NCI-H510A (cell line): ENCODE results near the gene EEF2.
"Not testable (repeated sequence)": the region's sequence is repeated elsewhere in the genome, so short reads cannot be mapped to it uniquely, and the experiment has no call there.

ENCODE experiments used
- DNase-seq: peaks from one replicate; lab custom pipeline; 2025; lab: John Stamatoyannopoulos, UW

Gene EEF2

DNA sequence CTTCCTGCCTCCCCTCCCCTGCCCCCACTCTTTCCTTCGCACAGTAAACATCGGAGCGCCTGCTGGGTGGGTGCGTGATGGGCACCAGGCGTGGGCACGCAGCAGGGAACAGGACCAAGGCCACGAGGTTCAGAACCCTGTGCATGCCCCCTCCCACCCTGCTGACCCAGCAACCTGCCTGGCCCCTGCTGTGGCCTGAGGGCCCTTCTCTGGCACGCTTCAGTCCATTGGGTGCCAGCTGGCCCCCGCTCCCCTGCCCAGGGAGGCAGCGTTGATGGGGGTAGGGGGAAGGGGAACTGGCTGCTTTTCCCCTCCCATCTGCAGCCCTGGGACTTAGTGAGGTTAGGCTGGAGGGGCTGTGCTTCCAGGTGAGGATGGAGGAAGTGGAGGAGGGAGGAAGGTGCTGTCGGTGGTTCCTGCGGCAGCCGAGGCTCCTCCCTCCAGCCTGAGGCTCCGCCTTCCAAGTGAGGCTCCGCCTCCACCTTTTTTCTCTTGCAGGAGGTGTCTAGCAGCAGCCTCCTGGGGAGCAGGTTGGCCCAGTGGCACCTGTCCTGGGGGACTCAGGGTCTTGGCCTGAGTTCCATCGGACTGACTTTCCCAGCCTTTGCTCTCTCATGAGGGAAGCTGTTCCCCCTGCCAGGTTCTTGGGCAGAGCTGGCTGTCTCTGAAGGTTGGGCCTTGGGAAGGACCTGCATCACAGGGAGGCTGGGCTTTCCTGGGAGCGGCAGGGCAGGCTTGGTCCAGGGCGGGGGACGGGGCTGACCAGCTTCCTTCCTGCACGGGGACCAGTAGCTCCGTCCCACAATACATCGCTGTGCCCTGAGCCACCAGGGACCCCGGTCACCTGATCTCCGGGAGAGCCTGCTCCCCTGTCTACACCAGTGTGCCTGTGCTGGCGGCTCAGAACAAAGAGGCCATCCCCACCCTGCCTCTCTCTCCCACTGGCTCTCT lies 29.6 kb upstream of the EEF2 start:
- no peak for DNase-seq

DNA sequence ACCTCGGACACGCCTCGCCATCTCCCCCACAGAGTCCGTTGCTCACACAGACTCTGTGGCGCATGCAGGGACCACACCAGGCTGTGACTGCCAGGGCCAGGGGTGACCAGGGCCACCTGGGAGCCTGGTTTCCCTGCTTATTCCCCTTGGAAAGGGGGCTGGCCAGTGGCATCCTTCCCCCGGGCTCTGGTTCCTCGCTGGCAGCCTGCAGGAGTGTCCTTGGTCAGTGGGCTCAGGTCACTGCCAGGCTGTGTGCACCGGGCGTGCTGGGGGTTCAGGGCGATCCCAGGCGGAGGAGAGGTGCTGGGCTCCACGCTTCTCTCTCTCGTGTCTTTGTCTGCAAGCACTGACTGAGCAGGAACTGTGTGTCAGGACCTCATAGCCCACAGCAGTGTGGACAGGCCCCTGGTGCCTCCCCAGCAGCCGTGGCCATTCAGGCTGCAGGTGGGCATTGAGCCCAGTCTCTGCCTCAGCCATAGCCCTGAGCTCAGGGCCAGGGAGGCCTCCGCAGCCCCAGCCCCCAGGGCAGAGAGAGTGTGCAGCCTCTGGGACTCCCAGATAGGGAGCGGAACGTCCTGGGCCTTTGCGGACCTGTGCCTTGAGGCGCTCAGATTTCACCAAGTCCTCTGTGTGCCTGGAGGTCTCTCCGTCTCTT lies 28.8 kb upstream of the EEF2 start:
- DNase-seq = no peak

DNA sequence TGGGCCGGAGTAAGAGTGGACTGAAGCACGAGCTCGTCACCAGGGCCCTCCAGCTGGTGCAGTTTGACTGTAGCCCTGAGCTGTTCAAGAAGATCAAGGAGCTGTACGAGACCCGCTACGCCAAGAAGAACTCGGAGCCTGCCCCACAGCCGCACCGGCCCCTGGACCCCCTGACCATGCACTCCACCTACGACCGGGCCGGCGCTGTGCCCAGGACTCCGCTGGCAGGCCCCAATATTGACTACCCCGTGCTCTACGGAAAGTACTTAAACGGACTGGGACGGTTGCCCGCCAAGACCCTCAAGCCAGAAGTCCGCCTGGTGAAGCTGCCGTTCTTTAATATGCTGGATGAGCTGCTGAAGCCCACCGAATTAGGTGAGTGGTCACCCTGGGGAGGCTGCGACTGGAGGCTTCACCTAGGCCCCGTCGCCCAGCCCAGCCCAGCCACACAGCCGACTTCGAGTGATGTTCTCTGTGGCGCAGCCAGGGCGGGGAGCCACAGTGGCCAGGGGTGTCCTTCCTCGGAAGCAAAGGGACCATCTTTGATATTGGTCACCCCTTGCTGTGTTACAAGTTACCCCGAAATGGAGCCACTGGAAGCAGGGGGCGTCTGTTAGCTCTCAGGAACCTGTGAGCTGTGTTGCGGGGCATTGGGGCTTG lies 27.8 kb upstream of the EEF2 start:
- DNase-seq = no peak

DNA sequence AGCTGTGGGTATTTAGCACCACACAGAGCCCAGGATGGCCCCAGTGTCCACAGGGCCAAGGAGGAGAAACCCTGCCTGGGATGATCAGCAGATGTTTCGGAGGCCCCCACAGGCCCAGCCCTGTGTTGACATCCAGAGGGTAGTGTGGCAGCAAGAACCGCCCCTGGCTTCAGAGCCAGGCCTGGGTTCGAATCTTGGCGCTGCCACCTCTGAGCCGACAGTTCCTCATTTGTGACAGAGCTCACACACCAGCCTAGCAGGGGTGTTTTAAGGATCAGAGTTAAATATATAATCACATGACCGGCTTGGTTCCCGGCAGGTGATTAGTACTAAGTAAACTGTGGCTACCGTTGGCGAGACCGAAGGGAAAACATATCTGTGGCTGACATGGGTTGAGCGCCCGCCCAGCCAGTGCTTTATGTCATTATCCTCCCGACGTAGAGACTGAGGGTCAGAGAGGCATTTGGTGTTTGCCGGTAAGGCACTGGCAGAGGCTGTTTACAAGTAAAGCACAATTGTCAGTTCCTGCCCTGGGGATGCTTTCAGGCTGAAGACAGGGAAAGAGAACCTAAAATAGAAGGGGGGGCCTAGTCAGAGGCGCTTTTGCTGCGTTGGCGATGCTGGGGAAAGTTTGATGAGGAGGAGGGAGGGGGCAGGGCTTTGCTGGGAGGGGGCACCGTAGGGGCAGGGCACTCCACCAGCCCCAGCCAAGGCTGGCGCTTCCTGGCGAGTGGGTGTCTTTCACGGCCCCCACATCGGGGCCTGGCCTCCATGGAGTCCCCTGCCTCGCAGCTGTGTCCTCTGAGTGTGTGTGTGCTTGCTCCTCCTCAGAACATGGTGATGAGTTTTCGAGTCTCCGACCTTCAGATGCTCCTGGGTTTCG lies 27.1 kb upstream of the EEF2 start:
- DNase-seq = peak; percentile 81

DNA sequence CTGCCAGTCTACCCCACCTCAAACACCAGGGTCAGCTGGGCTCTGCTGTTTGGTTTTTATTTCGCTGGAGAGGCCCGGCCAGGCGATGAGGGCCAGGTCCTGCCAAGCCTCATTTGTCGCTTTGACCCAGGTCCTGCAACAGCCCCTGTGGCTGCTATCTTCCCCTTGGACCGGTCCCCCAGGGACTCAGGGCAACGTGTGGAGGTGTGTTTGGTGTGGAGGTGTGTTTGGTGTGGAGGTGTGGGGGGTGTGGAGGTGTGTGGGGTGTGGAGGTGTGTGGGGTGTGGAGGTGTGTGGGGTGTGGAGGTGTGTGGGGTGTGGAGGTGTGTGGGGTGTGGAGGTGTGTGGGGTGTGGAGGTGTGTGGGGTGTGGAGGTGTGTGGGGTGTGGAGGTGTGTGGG lies 26.2 kb upstream of the EEF2 start:
- DNase-seq = not testable (repeated sequence)

DNA sequence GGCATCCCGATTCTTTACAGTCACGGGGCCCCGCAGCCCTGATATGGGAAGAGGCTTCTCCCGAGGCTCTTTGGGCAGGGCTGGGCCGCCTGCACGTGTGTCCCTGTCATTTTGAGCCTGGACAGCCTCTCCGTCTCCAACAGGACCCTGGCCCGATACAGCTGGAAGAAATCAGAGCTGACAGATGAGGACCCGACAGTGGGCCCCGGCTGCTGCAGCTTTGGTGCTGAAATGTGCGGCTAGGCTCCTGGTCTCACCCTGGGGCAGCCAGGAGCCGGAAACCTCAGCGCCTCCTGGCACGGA lies 25.5 kb upstream of the EEF2 start:
- no peak for DNase-seq

DNA sequence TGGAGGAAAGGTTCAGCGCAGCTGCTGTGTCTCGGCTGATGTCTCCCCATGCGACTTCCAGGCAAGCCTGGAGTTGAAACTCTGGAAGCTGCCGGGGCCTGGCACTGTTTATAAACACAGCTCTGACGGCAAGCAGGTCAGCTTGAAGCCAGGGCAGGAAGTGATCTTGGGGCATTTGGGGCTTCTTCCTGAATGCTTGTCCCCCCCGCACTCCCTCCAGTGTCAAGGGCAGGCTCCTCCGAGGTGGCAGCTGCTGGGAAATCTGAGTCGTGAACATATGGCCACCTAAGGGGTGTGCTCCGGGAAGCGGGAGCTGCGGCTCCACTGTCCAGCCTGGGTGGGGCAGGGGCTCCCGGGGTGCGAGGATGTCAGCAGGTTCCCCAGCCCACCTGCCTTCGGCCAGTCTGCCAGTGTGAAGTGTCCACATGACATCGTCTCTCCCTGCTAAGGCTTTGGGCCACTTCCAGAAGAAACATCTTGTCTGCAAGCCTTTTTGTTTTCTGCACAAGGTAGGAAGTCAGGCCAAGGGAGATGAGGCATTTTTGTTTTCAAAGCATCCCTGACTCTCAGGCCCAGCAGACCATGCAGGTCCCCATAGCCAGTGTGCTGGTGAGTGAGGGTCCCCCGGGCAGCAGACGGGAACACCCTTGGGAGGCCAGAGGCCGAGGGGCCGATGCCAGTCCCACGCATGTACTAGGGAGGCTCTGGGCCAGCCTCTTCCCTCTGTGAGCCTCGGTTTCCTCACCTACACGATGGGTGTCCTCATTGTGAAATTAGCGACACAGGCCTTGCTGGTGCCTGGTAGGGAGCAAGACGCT lies 24.9 kb upstream of the EEF2 start:
- DNase-seq = no peak

DNA sequence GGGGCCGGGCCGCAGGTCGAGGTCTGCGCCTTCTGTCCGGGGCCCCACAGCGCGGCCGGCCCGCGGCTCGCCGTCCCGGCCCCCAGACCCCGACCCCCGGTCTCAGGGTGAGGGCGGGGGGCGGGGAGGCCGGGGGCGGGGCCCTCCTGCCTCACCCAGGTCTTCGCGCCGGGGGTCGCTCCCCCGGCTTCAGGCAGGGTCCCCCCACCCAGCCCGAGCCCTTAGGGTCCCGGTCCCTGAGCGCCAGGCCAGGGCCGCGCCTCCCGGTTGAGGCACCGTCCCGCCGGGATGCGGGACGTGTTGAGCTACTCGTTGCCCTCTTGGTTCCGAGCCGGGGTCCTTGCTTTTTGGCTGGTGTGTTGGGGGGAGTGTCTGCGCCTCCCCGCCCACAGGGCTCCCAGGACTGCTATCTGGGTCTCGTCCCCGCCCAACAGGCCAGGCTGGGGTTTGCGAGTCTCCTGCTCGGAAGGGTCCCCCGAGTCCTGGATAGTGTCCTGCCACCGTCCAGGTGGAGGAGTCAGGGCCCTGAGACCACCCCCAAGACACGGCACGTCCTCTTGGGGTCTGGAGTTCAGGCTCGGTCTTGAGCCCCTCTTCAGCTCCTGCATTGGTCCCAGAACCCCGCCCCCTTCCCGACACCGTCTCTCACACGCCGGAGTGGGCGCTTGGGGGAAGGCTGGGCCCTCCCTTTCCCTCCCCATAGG lies 22.7 kb upstream of the EEF2 start:
- DNase-seq = peak; percentile 43

DNA sequence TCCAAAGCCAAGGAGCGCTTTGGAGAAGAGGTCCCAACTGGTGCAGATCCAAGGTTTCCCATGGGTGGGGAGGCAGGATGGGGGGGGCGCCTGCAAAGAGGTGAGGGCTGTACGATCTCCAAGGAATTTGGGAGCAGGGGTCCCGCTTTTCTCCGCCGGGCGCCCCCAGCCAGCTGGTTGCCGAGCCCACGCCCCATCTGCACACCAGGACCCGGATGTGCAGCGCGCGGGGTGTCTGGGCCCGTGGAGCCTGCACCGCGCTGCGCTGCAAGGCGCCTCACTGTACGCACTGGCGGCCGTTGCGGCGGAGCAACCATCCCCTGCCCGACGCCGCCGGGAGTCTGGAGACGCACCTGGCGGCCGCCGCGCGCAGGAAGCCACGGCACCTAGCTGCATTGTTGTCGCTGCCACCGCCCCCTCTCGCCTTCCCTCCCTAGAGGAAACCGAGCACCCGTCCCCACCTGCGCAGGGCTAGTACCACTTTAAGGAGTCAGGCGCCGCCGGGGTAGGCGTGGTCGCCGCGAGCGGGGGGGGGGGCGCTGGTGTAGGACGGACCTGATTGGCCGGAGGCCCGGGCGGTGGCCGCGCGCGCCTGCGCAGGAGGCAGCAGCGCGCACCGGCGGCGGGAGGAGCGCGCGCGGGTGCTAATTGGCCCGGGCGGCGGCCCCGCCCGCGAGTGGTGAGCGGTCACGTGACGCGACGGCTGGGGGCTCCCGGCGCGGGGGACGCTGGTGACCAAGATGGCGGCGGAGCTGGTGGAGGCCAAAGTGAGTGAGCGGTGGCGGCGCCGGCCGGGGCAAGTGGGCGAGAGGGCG lies 22.0 kb upstream of the EEF2 start, which contains the start of gene PIAS4:
PIAS4 (plus strand) TSS at position 716 of the 815 bp plus-strand sequence; CDS start at position 741, 25 bp downstream.
- peak; percentile 99 for DNase-seq

DNA sequence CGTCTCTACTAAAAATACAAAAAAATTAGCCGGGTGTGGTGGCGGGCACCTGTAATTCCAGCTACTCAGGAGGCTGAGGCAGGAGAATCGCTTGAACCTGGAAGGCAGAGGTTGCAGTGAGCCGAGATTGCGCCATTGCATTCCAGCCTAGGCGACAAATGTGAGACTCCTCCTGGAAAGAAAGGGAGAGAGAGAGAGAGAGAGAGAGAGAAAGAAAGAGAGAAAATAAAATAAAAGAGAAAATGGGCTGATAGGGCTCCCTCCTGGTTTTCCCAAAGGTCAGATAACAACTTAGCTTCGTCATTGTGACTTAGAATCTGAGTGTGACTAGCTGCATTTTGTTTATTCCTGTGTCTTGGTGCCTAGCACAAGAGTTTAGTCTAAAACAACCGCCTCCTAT lies 20.2 kb upstream of the EEF2 start:
- not testable (repeated sequence) for DNase-seq

DNA sequence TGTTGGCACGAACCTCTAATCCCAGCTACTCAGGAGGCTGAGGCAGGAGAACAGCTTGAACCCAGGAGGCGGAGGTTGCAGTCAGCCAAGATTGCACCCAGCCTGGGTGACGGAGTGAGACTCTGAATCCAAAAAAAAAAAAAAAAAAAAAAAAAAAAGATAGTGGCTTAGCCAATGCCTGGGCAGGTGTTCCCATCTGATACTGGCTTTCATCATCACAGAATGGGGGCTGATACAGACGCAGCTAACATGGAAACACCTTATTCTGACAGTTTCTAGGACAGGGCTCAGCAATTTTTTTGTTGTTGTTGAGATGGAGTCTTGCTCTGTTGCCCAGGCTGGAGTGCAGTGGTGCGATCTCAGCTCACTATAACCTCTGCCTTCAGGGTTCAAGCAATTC lies 15.5 kb upstream of the EEF2 start:
- DNase-seq = not testable (repeated sequence)

DNA sequence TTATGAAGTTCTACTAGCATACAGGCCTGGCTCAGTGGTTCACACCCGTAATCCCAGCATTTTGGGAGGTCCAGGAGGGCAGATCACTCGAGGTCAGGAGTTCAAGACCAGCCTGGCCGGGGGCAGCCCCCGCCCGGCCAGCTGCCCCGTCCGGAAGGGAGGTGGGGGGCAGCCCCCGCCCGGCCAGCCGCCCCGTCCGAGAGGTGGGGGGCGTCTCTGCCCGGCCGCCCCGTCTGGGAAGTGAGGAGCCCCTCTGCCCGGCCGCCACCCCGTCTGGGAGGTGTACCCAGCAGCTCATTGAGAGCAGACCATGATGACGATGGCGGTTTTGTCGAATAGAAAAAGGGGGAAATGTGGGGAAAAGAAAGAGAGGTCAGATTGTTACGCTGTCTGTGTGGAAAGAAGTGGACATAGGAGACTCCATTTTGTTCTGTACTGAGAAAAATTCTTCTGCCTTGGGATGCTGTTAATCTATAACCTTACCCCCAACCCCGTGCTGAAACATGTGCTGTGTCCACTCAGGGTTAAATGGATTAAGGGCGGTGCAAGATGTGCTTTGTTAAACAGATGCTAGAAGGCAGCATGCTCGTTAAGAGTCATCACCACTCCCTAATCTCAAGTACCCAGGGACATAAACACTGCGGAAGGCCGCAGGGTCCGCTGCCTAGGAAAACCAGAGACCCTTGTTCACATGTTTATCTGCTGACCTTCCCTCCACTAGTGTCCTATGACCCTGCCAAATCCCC lies 13.6 kb upstream of the EEF2 start:
- not testable (repeated sequence) for DNase-seq

DNA sequence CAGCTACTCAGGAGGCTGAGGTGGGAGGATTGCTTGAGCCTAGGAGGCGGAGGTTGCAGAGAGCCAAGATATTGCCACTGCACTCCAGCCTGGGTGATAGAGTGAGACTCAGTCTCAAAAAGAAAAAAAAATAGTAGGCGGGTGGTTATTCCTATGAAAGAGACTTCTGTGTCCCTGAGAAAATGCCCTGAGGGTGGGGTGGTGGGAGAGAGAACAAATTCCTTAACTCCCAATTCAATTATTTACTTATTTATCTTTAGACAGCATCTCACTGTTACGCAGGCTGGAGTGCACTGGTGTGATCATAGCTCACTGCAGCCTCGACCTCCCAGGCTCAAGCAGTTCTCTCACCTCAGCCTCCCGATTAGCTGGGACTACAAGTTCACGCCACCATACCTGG lies 10.3 kb upstream of the EEF2 start:
- no peak for DNase-seq

DNA sequence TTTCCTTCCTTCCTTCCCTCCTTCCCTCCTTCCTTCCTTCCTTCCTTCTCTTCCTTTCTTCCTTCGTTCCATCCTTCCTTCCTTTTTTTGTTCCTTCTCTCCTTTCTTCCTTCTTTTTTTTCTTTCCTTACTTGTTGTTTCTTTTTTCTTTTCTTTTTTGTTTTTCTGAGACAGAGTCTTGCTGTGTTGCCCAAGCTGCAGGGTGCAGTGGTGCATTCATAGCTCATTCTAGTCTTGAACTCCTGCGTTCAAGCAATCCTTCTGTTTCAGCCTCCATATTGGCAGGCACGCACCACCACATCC lies 5.5 kb upstream of the EEF2 start:
- no peak for DNase-seq

DNA sequence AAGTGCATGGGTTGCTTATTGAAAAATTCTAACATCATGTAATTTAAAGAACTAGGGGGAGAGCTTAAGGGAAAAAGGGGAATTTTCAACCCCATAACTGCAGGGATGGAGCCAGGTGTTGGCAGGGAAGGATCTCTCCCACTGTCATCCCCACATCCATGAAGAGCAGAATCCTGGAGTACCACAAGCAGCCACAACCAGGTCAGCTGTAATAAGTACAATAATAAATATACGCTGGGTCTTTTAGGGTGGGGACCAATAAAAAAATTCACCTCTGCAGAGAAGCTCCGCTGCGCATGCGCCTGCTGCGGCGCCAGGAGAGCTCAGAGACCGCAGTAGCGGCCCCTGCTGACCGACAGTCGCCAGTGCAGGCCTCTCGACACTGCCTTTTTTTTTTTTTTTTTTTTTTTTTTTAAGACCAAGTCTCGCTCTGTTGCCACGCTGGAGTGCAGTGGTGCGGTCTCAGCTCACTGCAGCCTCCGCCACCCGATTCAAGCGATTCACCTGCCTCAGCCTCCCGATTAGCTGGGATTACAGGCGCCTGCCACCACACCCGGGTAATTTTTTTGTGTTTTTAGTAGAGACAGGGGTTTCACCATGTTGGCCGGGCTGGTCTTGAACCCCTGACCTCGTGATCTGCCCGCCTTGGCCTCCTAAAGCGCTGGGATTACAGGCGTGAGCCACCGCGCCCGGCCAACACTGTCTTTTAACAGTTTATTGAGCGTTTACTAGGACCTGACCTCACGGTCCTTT lies 2.5 kb upstream of the EEF2 start:
- peak; percentile 78 for DNase-seq

DNA sequence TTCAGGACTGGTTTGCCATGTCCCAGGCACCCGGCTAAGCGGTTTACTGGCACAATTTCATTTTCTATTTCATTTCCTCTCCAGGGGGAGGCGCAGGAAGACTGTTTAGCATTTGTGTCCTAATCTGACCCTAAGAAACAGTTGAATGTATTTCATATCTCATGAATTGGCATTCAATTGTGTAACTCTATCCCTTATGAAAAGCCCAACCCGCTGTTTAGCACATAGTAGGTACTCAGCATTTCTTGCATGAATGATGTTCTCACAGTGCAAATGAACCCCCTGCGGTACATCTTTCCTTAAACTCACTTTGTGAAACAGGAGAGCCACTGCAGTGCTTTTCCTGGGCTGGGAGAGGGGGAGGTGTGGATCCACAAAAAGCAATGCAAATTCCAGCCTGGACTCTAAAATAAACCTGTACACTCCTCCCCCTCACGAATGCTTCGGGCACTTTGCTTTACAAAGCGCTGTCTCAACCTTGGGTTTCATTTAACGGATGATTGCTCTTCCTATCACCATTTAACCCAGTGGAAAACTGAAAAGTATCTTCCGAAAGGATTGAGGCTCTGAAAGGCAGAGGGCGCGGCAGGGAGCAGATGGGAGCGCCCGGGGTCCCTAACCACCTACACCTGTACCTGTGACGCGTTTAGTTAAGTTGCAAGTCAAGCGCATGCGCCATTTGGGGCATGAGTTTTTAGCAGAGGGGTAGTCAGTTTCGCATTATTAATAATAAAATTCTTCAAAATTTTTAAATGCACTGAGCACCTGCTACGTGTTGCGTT lies 1.2 kb upstream of the EEF2 start:
- peak; percentile 80 for DNase-seq

DNA sequence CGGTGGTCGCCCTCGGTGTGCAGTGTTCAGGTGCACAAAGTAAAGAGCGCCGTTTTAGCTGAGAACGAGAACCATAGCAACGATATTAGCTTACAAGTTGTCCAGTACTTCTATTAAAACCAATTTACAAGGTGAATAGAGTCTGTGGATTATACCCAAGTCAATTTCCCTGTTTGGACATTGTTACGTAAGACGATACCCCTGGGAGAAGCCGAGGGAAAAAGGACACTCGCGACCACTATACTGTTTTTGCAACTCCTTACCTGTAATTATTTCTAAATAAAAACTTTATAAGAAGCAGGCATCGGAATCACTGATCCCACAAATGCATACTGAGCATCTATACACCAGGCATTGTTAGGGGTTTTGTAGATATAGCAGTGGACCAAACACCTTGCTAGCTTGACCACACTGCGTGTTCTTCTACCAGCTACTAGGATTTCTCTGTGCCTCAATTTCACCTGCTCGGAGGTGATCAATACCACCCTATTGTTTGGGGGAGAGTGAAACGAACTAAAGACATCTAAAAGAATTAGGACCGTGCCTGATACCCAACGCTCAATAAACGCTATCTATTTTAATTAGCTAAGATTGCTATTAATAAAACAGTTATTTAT lies 488 bp upstream of the EEF2 start:
- DNase-seq = no peak
